Neural progenitor cell (in vitro differentiated cells): ENCODE results near the gene CIB2.

Source experiments
- EZH2phosphoT487 ChIP-seq: fragments of 200-600 bp; sonication (generic); IDR thresholded peaks from 2 replicates; pipeline ENCODE4 v1.6.1; 2017; ENCODE audit warnings: antibody characterized with exemption
- TF ChIP-seq, protein P1 (sequence below): fragments of 200-600 bp; sonication (generic); IDR thresholded peaks from 2 replicates; pipeline ENCODE4 v1.5.1; 2017; ENCODE audit warnings: antibody characterized with exemption, mild to moderate bottlenecking

DNA sequence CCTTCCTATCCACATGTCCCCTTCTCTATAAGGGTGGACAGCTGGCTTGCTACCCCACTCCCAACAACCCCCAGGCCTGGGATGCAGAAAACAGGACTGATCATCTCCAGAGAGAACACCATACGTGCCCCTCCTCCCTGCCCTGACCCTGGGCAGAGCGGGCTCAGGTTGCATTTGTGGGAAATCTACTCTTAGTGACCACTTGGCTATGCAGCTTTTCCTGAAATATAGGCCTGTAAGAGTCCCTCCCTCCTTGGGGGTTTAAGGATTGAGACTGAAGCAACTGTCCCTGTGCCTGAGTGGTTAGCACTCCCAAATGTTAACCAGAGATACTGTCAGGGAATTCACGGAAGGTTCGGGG is 27.1 kb downstream of the CIB2 start:
- TF ChIP-seq, protein P1, sequence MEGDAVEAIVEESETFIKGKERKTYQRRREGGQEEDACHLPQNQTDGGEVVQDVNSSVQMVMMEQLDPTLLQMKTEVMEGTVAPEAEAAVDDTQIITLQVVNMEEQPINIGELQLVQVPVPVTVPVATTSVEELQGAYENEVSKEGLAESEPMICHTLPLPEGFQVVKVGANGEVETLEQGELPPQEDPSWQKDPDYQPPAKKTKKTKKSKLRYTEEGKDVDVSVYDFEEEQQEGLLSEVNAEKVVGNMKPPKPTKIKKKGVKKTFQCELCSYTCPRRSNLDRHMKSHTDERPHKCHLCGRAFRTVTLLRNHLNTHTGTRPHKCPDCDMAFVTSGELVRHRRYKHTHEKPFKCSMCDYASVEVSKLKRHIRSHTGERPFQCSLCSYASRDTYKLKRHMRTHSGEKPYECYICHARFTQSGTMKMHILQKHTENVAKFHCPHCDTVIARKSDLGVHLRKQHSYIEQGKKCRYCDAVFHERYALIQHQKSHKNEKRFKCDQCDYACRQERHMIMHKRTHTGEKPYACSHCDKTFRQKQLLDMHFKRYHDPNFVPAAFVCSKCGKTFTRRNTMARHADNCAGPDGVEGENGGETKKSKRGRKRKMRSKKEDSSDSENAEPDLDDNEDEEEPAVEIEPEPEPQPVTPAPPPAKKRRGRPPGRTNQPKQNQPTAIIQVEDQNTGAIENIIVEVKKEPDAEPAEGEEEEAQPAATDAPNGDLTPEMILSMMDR = no peak
- TF ChIP-seq EZH2phosphoT487 = no peak
